Loucy (cell line): ENCODE data around the gene SLC22A23.

Experiments
- H2AFZ ChIP-seq: fragments of 200-600 bp; sonication (generic); 2 replicates; pipeline ENCODE4 v1.6.0; 2016; ENCODE audit warnings: antibody characterized with exemption, mild to moderate bottlenecking, low read length, moderate library complexity
- H3F3A ChIP-seq: fragments of 200-600 bp; 2 replicates; pipeline ENCODE4 v1.6.0; 2016; ENCODE audit warnings: antibody characterized with exemption, low read depth, mild to moderate bottlenecking
- H3K27me3 ChIP-seq: fragments of 200-600 bp; sonication (generic); 2 replicates; pipeline ENCODE4 v1.6.1; 2014; ENCODE audit warnings: low read length, mild to moderate bottlenecking; ENCODE audit not compliant: insufficient read depth, poor library complexity, severe bottlenecking
- H3K36me3 ChIP-seq: fragments of 200-600 bp; sonication (generic); 2 replicates; pipeline ENCODE4 v1.6.1; 2016; ENCODE audit warnings: low read length; ENCODE audit not compliant: insufficient read depth
- H3K4me1 ChIP-seq: fragments of 200-600 bp; sonication (generic); 2 replicates; pipeline ENCODE4 v1.5.1; 2014; ENCODE audit warnings: low read length, mild to moderate bottlenecking; ENCODE audit not compliant: insufficient read depth, poor library complexity, severe bottlenecking
- H3K4me2 ChIP-seq: fragments of 200-600 bp; sonication (generic); 2 replicates; pipeline ENCODE4 v1.6.0; 2014; ENCODE audit warnings: antibody characterized with exemption, low read length, low read depth, mild to moderate bottlenecking; ENCODE audit not compliant: poor library complexity, severe bottlenecking
- H3K4me3 ChIP-seq: fragments of 200-600 bp; sonication (generic); 2 replicates; pipeline ENCODE4 v1.5.1; 2014; ENCODE audit warnings: low read length, mild to moderate bottlenecking, mixed read lengths; ENCODE audit not compliant: poor library complexity, severe bottlenecking
- H3K79me2 ChIP-seq: fragments of 200-600 bp; sonication (generic); 2 replicates; pipeline ENCODE4 v1.6.1; 2014; ENCODE audit warnings: low read length; ENCODE audit not compliant: insufficient read depth
- H3K9ac ChIP-seq: fragments of 200-600 bp; sonication (generic); 2 replicates; pipeline ENCODE4 v1.6.0; 2014; ENCODE audit warnings: mild to moderate bottlenecking, low read depth, low read length, moderate library complexity; ENCODE audit not compliant: poor library complexity, severe bottlenecking
- H3K9me2 ChIP-seq: fragments of 200-600 bp; sonication (generic); replicated peaks from 2 replicates; pipeline ENCODE4 v1.6.1; 2016; ENCODE audit warnings: low read depth, low read length, mixed read lengths
- H3K9me3 ChIP-seq: fragments of 200-600 bp; sonication (generic); 2 replicates; pipeline ENCODE4 v1.6.1; 2014; ENCODE audit warnings: mild to moderate bottlenecking, antibody characterized with exemption, low read length, low read depth; ENCODE audit not compliant: insufficient read depth
- H4K20me1 ChIP-seq: fragments of 200-600 bp; sonication (generic); 2 replicates; pipeline ENCODE4 v1.6.0; 2014; ENCODE audit warnings: antibody characterized with exemption, low read length, mild to moderate bottlenecking; ENCODE audit not compliant: insufficient read depth, poor library complexity, severe bottlenecking
- CTCF ChIP-seq: fragments of 200-600 bp; sonication (generic); conservative IDR thresholded peaks from 2 replicates; pipeline ENCODE4 v1.5.1; 2014; ENCODE audit warnings: mild to moderate bottlenecking, antibody characterized with exemption, low read length
- EZH2phosphoT487 ChIP-seq: fragments of 200-600 bp; IDR thresholded peaks from 2 replicates; pipeline ENCODE4 v1.6.1; 2018; ENCODE audit warnings: antibody characterized with exemption, mild to moderate bottlenecking, moderate library complexity, borderline replicate concordance

The SLC22A23 gene

GRCh38 chr6:3287976-3288707 is 168.7 kb downstream of the SLC22A23 start:
- H3K9me2 ChIP-seq: no peaks in the 10 kb centered on the region
- H3K4me1 ChIP-seq: peaks cover 10% of the 10 kb centered on the region
- H3K9me3 ChIP-seq: no peaks in the 10 kb centered on the region
- H3F3A ChIP-seq: no peaks in the 10 kb centered on the region
- no peak overlapping the region for H3K4me2 ChIP-seq
- no peak overlapping the region for H2AFZ ChIP-seq
- H3K4me3 ChIP-seq: no peak overlapping the region
- H4K20me1 ChIP-seq: no peaks in the 10 kb centered on the region
- H3K9ac ChIP-seq: no peak overlapping the region
- no peaks in the 10 kb centered on the region for H3K36me3 ChIP-seq
- H3K79me2 ChIP-seq: no peaks in the 10 kb centered on the region
- no peaks in the 10 kb centered on the region for H3K27me3 ChIP-seq
- TF ChIP-seq EZH2phosphoT487: no peak
- TF ChIP-seq CTCF: no peak

DNA sequence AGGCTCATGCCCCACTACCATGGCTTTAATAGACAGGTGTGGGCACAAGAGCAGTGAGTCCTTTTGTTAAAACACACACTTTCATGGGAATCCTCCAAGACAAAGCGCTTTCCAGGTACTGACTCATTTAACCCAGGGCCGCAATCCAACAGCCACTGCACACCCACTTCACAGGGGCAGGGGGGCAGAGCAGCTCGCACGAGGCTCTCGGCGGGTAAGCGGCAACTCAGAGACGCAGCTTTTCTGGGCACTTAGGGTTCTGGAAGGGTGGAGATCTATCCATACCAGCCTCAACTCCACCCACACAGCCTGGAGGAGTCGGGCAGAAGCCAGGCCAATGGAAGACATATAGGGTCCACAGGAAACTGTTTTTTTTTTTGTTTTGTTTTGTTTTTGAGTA is 169.5 kb downstream of the SLC22A23 start:
- Histone ChIP-seq H2AFZ (no peak overlapping the region), H3K9me3 (no peaks in the 10 kb centered on the region), H3K9ac (no peak overlapping the region), H3K79me2 (no peaks in the 10 kb centered on the region), H3K36me3 (no peaks in the 10 kb centered on the region), H3K27me3 (no peaks in the 10 kb centered on the region), H3K4me1 (peaks cover 10% of the 10 kb centered on the region), H3K9me2 (no peaks in the 10 kb centered on the region), H3K4me3 (no peak overlapping the region), H4K20me1 (no peaks in the 10 kb centered on the region), H3F3A (no peaks in the 10 kb centered on the region), H3K4me2 (no peak overlapping the region)
- TF ChIP-seq EZH2phosphoT487 (no peak), CTCF (no peak)

DNA sequence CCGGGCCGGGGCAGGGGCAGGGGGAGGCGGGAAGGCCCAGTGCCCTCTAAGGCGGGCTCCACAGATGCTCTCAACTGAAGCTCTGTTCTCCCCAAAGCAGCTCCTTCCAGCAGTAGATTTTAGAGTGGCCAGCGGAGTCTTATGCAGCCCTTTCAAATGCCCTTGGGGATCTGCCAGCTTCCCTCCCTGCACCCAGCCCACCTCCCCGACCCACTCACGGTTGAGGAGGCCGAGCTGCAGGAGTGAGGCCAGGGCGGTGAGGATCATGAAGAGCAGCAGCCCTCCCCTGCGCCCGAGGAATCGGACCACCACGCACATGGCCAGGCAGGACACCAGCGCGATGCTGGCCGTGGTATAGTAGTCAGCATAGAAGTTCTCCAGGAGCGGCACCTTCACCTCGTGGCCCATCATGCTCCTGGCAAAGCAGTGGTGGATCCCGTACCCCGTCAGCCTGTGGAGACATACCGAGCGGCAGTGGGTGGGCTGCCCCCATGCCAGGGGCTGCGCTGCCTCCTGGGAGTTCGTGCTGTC is 170.1 kb downstream of the SLC22A23 start:
- Histone ChIP-seq H3K4me1 (peaks cover 13% of the 10 kb centered on the region), H3K27me3 (no peaks in the 10 kb centered on the region), H3K9ac (no peak overlapping the region), H3K9me2 (no peaks in the 10 kb centered on the region), H2AFZ (no peak overlapping the region), H4K20me1 (no peaks in the 10 kb centered on the region), H3K4me3 (no peak overlapping the region), H3K4me2 (no peak overlapping the region), H3F3A (no peaks in the 10 kb centered on the region), H3K36me3 (no peaks in the 10 kb centered on the region), H3K9me3 (no peaks in the 10 kb centered on the region), H3K79me2 (no peaks in the 10 kb centered on the region)
- TF ChIP-seq EZH2phosphoT487 (no peak), CTCF (no peak)
